GM18909 (cell line): ENCODE measurements around the gene STAMBPL1.

ENCODE experiments used
- ATAC-seq: cut with Tn5 transposase; IDR thresholded peaks from one replicate; pipeline ENCODE4 v1.9.1; 2021; ENCODE audit warnings: mild to moderate bottlenecking; ENCODE audit not compliant: unreplicated experiment, poor library complexity

STAMBPL1 gene

GRCh38 chr10:88941026-88941425, 61.0 kb downstream of the STAMBPL1 start:
- ATAC-seq = no peak

GRCh38 chr10:88943778-88944177, 63.7 kb downstream of the STAMBPL1 start:
- no peak for ATAC-seq

GRCh38 chr10:88944813-88945212, 64.8 kb downstream of the STAMBPL1 start:
- peak; percentile 47 for ATAC-seq

- ATAC-seq = no peak
Observed at GRCh38 chr10:88946200-88946599, 66.2 kb downstream of the STAMBPL1 start.

DNA sequence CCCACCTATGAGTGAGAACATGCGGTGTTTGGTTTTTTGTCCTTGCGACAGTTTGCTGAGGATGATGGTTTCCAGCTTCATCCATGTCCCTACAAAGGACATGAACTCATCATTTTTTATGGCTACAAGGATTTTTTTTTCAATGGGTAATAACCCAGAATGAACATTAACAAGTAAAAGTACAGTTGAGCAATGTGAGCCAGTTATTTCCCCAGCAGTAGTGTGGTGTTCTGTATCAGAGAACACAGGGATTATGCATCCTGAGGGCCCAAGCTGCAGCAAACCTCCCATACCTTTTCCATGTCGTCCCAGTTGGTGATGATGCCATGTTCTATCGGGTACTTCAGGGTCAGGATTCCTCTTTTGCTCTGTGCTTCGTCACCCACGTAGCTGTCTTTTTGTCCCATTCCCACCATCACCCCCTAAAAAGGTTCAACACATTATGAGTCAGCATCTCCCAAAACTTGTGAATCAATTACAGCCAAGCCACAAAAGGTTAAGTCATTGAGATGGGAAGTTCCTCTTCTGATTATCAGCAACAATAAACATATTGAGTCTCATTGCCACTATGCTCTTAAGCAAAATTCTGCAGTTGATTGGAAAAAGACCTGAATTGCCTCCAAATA, 67.0 kb downstream of the STAMBPL1 start:
- no peak for ATAC-seq

DNA sequence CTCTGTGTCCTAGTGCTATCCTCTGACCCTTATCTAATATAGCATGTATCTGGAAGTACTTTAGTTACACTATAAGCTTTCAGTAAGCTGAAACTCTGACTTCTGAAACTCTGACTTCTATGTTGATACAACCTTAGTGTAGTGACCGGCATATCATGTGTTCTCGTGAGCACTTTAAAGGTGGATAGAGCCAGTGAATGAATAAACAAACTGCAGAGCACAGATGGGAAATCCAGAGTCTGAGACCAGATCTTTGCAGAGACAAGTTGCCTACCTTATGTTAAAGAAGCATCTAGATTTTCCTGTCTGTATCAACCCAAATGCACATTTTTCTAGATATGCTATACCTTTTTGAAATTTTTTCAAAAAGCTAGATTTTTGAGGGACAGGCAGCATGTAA, 69.0 kb downstream of the STAMBPL1 start:
- no peak for ATAC-seq

- ATAC-seq = no peak
Observed at GRCh38 chr10:88949912-88950837, 70.1 kb downstream of the STAMBPL1 start.

GRCh38 chr10:88952647-88953111, 72.6 kb downstream of the STAMBPL1 start, which contains the start of gene ACTA2:
TSS of gene ACTA2 (minus strand) at chr10:88952773. CDS start at chr10:88948930, 3,843 bp downstream.
- ATAC-seq = no peak

DNA sequence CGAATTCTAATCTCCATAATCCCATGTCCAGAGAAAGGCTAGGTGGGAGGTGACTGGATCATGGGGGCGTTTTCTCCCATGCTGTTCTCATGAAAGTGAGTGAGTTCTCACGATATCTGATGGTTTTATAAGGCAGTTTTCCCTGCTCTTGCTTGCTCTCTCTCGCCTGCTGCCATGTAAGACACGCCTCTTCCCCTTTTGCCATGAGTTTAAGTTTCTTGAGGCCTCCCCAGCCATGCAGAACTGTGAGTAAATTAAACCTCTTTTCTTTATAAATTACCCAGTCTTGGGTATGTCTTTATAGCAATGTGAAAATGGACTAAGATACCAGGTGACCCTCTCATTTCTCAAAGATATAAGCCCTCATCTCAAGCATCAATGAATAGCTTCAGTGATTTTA, 73.6 kb downstream of the STAMBPL1 start:
- ATAC-seq = no peak

DNA sequence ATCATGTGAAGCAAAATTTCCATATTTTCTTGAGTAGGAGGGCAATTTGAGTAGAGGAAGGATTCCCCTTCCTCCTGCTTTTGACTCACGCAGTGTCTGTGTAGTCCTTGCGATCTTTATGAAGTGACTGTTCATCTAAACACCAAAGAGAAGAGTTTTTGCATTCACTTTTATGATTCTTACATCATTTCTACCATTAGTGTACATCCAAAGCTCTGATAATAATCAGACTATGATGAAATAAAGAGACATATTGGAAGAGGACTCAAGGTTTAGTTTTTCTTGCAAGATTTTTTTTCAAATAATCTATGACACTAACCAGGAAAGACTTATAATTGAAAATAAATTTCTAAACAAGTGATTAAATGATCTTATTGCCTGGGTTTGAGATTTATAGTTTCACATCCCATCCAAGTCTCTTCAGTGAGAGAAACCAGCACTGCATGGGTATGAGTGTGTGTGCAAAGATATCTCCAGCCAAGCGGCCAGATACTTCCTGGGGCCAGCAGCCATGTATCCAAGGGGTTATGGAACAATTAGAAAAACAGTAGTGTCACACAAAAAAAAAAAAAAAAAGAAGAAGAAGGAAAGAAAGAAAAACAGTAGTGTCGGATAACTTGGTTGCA, 74.5 kb downstream of the STAMBPL1 start:
- ATAC-seq = no peak

GRCh38 chr10:88957381-88957780, 77.3 kb downstream of the STAMBPL1 start:
- no peak for ATAC-seq

GRCh38 chr10:88958721-88959120, 78.7 kb downstream of the STAMBPL1 start:
- ATAC-seq = no peak

DNA sequence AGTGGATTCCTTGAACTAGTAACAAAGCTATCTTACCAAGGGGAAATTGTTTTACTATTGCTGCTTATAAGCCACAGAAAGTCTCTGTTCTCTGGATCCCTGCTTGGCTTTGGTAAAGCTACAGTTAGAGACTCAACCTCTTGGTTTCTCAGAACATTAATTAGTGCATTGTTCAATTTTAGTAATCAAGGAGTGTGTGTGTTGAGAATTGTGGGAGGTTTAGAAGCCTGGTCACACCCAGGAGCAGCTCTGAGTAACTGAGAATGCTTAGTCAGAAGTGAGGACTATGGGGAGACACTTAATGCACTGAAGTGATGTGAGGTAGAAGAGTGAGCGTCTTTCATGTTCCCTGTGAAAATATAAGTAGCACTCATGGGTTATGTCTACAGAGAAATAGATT, 80.8 kb downstream of the STAMBPL1 start:
- ATAC-seq = no peak

DNA sequence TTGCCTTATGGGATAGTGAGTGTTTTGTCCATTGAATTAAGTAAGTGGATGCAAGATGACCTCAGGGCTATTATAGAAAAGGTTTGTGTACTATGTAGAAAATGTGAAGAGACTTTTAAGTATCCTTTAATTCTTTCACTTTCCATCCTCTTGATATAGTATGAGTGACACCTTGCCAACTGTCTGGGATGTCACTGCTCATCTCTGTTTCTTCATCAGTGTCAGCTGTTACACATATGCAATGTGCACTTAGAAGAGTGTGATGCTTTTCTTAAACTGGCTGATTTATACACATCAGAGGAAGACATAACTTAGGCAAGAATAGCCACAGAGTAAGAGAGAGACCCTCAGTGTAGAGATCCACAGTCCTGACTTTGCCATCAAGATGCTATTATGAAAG, 81.2 kb downstream of the STAMBPL1 start:
- no peak for ATAC-seq

DNA sequence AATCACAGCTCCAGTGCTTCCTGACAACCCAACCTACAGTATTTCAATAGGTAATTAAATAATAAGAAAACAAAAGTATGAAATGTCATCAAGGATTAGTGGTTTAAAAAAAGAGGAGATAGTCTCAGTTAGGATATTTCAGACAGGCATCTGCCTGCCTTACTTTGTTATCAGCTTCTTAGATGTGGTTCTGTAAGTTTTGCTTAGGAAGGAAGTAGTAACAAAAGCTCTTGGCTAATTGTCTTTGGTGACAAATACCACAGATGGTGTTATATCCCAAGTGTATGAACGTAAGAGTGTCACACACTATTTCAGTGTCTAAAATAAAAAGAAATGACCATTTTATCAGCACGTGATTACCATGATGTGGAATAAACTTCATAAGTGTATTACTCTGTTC, 82.3 kb downstream of the STAMBPL1 start:
- no peak for ATAC-seq

- no peak for ATAC-seq
Observed at GRCh38 chr10:88963318-88963717, 83.3 kb downstream of the STAMBPL1 start.

- no peak for ATAC-seq
Observed at GRCh38 chr10:88964360-88964759, 84.3 kb downstream of the STAMBPL1 start.

GRCh38 chr10:88964869-88965415, 84.9 kb downstream of the STAMBPL1 start:
- ATAC-seq = no peak

GRCh38 chr10:88966797-88967196, 86.8 kb downstream of the STAMBPL1 start:
- ATAC-seq = no peak

DNA sequence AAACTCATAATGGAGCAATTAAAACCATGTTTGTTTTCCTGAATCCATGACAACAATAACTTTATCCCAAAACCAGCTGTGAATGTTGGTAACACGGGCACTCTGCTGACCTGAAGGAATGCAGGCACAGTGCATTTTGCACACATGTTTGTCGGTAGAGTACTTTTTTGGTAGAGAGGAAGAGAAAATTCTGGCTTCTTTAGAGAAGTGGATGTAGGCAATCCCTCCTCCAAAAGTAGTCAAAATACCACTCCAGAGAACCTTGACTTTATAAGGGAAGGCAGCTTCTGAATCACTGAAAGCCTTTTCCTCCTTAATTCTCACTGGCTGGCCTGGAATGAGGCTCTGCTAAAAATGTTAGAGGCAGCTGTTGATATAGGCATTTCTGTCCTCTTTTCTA, 88.3 kb downstream of the STAMBPL1 start:
- ATAC-seq = no peak
